RWPE2 (cell line): ENCODE measurements around the gene TEFM.
"Not testable (repeated sequence)": the region's sequence is repeated elsewhere in the genome, so short reads cannot be mapped to it uniquely, and the experiment has no call there.

Experiments
- ATAC-seq: fragments of 200-7000 bp; cut with Tn5 transposase; 3 replicates; pipeline ENCODE4 v1.9.1; 2021; ENCODE audit warnings: low read depth
- DNase-seq: peaks from one replicate; pipeline ENCODE4 v3.0.0-alpha.2; 2020; ENCODE audit warnings: low spot score
- H3K27ac ChIP-seq: fragments of 450-650 bp; 2 replicates; pipeline ENCODE4 v1.5.1; 2017; ENCODE audit warnings: mild to moderate bottlenecking; ENCODE audit not compliant: poor library complexity, severe bottlenecking
- H3K27me3 ChIP-seq: fragments of 250-450 bp; sonication (Bioruptor Pico); 2 replicates; pipeline ENCODE4 v1.5.1; 2021; ENCODE audit warnings: mild to moderate bottlenecking, moderate library complexity; ENCODE audit not compliant: insufficient read depth, poor library complexity, severe bottlenecking
- H3K36me3 ChIP-seq: fragments of 250-450 bp; sonication (Bioruptor Pico); 2 replicates; pipeline ENCODE4 v1.5.1; 2020; ENCODE audit warnings: low read depth, mild to moderate bottlenecking, moderate library complexity
- H3K4me1 ChIP-seq: fragments of 250-450 bp; sonication (Bioruptor Pico); 2 replicates; pipeline ENCODE4 v1.5.1; 2021; ENCODE audit warnings: mild to moderate bottlenecking, moderate library complexity; ENCODE audit not compliant: insufficient read depth, poor library complexity, severe bottlenecking
- H3K4me3 ChIP-seq: fragments of 250-450 bp; sonication (Bioruptor Pico); 2 replicates; pipeline ENCODE4 v1.5.1; 2021; ENCODE audit warnings: mild to moderate bottlenecking, moderate library complexity; ENCODE audit not compliant: severe bottlenecking
- H3K9me3 ChIP-seq: fragments of 250-450 bp; sonication (Bioruptor Pico); 2 replicates; pipeline ENCODE4 v1.5.1; 2021; ENCODE audit warnings: mild to moderate bottlenecking, moderate library complexity; ENCODE audit not compliant: severe bottlenecking
- CTCF ChIP-seq: fragments of 450-650 bp; IDR thresholded peaks from one replicate; pipeline ENCODE4 v1.5.1; 2017; ENCODE audit warnings: mild to moderate bottlenecking, moderate library complexity; ENCODE audit not compliant: poor library complexity, severe bottlenecking

Gene TEFM

DNA sequence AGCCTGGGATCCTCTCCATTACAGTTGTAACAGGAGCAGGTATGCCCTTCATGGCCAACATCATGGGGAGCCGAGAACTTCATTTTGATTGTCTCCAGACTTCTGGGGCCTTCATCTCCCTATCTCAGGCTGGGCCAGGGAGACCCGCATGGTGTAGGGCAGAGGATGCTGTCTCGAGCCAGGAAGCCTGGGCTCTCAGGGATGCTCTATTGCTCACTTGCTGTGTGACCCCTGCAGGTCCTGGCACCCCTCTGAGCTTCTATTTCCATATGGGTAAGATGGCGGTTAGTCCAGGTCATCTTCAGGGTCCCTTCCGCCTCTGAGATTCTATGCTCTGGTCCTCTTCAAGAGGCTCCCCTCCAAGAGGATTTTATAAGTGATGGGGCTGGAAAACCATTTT is 44.2 kb upstream of the TEFM start:
- TF ChIP-seq CTCF = no peak
- Histone ChIP-seq H3K27ac (no peak overlapping the region), H3K4me3 (no peak overlapping the region), H3K4me1 (no peaks in the 10 kb centered on the region), H3K9me3 (no peaks in the 10 kb centered on the region), H3K36me3 (no peaks in the 10 kb centered on the region), H3K27me3 (no peaks in the 10 kb centered on the region)
- ATAC-seq (no peak), DNase-seq (no peak)

DNA sequence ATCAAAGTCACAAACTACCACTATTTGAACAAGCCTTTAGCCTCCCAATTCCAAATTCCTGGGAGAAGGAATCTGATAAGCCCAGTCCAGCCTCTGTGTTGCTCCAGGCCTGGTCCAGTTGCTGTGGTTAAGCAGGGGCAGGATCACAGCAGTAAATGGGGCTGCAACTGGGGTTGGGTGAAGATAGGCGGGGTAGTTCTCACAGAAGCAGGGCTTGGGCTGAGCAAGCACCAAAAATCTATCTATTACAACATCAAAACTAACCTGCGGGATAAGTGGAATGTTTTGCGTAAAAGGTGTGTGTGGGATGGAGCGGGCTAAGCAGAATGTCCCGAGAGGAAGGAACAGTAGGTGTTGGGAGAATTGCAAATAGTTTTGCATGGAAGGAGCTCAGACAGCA is 41.8 kb upstream of the TEFM start:
- no peak overlapping the region for H3K4me3 ChIP-seq
- DNase-seq (no peak), ATAC-seq (no peak)
- no peaks in the 10 kb centered on the region for H3K27me3 ChIP-seq
- H3K36me3 ChIP-seq = no peaks in the 10 kb centered on the region
- no peak for TF ChIP-seq CTCF
- no peak overlapping the region for H3K27ac ChIP-seq
- no peaks in the 10 kb centered on the region for H3K9me3 ChIP-seq
- no peaks in the 10 kb centered on the region for H3K4me1 ChIP-seq

DNA sequence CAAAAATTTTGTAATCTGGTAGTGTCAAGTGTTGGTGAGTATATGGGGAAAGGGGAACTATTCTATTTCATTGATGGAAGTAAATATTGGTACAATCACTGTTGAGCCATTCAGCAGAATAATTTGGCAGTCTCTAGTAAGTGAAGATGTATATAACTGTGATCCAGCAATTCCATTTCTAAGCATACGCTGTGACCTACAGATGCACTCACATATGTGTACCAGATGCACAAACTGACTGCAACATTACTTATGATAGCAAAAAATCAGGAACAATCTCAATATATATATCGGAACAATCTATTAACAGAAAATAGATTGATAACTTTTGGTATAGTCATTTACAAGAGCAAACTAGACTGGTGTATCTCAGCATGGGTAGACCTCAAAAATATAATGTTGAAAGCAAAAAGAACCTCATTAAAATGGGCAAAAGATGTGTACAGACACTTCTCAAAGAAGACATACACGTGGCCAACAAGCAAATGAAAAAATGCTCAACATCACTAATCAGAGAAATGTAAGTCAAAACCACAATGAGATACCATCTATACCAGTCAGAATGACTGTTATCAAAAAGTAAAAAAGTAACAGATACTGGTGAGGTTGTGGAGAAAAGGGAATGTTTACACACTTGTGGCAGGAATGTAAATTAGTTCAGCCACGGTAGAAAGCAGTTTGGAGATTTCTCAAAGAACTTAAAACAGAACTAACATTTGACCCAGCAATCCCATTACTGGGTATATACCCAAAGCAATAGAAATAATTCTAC is 36.5 kb upstream of the TEFM start:
- Histone ChIP-seq H3K4me1 (no peaks in the 10 kb centered on the region), H3K27me3 (no peaks in the 10 kb centered on the region), H3K27ac (no peak overlapping the region), H3K4me3 (no peak overlapping the region), H3K9me3 (no peaks in the 10 kb centered on the region), H3K36me3 (no peaks in the 10 kb centered on the region)
- ATAC-seq (no peak), DNase-seq (no peak)
- no peak for TF ChIP-seq CTCF

GRCh38 chr17:30939051-30939689 is 33.1 kb upstream of the TEFM start:
- DNase-seq (no peak), ATAC-seq (no peak)
- Histone ChIP-seq H3K27ac (no peak overlapping the region), H3K36me3 (no peaks in the 10 kb centered on the region), H3K27me3 (no peaks in the 10 kb centered on the region), H3K4me1 (no peaks in the 10 kb centered on the region), H3K4me3 (no peak overlapping the region), H3K9me3 (no peaks in the 10 kb centered on the region)
- no peak for TF ChIP-seq CTCF

DNA sequence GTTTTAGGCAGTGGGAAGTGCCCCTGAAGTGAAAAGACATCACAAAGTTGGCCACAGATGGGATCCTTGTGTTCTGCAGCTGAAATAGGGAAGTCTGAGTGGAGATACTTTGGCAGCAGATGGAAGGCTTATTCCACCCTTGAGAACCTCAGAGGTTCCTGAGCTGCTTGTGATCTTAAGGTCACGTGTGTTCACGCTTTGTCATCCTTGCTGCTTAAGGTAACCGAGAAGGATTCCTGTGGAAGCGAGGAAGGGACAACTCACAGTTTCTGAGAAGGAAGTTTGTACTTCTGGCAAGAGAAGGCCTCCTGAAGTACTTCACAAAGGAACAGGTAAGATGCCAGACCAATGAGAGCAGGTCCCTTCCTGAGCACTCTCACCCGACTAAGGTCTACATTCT is 27.9 kb upstream of the TEFM start:
- no peak for TF ChIP-seq CTCF
- H3K4me1 ChIP-seq = no peaks in the 10 kb centered on the region
- no peak overlapping the region for H3K27ac ChIP-seq
- no peaks in the 10 kb centered on the region for H3K36me3 ChIP-seq
- DNase-seq (no peak), ATAC-seq (no peak)
- H3K27me3 ChIP-seq = no peaks in the 10 kb centered on the region
- no peaks in the 10 kb centered on the region for H3K9me3 ChIP-seq
- no peak overlapping the region for H3K4me3 ChIP-seq

DNA sequence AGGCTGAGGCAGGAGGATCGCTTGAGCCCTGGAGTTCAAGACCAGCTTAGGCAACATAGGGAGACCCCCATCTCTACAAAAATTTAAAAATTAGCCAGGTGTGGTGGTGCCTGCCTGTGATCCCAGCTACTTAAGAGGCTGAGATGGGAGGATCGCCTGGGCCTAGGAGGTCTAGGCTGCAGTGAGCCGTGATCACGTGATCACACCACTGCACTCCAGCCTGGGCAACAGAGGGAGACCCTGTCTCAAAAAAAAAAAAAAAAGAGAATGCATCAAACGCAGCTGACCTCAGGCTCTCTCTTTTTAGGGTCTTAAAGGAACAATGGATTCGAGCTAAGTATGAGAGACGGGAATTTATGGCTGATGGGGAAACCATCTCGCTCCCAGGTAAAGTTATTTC is 25.5 kb upstream of the TEFM start:
- H3K36me3 ChIP-seq, DNase-seq, H3K27me3 ChIP-seq, H3K27ac ChIP-seq, H3K4me3 ChIP-seq, ATAC-seq, H3K9me3 ChIP-seq, H3K4me1 ChIP-seq: not testable (repeated sequence)
